ENCODE results near the gene LRRC31.

Gene LRRC31

GRCh38 chr3:169868369-169868768 lies 1.4 kb downstream of the LRRC31 start:
- ATAC-seq: no peak
- TF ChIP-seq ZFP3 (CRISPR knock-in tag; IDR thresholded peaks at IDR 0.05): no peak
- TF ChIP-seq CSDC2 (CRISPR knock-in tag; IDR thresholded peaks at IDR 0.05): no peak
- TF ChIP-seq ZNF70 (CRISPR knock-in tag; IDR thresholded peaks at IDR 0.05): no peak
- no peak for TF ChIP-seq ISL1 (CRISPR knock-in tag; IDR thresholded peaks at IDR 0.05)
- TF ChIP-seq ZFP30 (CRISPR knock-in tag; IDR thresholded peaks at IDR 0.05): no peak
- TF ChIP-seq CSRNP3 (CRISPR knock-in tag; IDR thresholded peaks at IDR 0.05): no peak
- TF ChIP-seq PPARA (CRISPR knock-in tag; IDR thresholded peaks at IDR 0.05; ENCODE audit: borderline replicate concordance): no peak
- TF ChIP-seq TOX (CRISPR knock-in tag; IDR thresholded peaks at IDR 0.05; ENCODE audit: borderline replicate concordance): no peak
- no peak for TF ChIP-seq ZC3H10 (CRISPR knock-in tag; IDR thresholded peaks at IDR 0.05)
- TF ChIP-seq BACH2 (CRISPR knock-in tag; IDR thresholded peaks at IDR 0.05; ENCODE audit: borderline replicate concordance): no peak
- no peak for TF ChIP-seq ZNF8 (CRISPR knock-in tag; IDR thresholded peaks at IDR 0.05)
- no peak for TF ChIP-seq POU6F1 (CRISPR knock-in tag; IDR thresholded peaks at IDR 0.05; ENCODE audit: borderline replicate concordance, low read depth)
- no peak for TF ChIP-seq ARNTL (CRISPR knock-in tag; IDR thresholded peaks at IDR 0.05; ENCODE audit: borderline replicate concordance, low read depth)
- TF ChIP-seq TSHZ2 (CRISPR knock-in tag; IDR thresholded peaks at IDR 0.05): no peak
- TF ChIP-seq TCF4 (CRISPR knock-in tag; IDR thresholded peaks at IDR 0.05; ENCODE audit: borderline replicate concordance): no peak
- TF ChIP-seq RARB (CRISPR knock-in tag; IDR thresholded peaks at IDR 0.05): no peak
- TF ChIP-seq PATZ1 (CRISPR knock-in tag; IDR thresholded peaks at IDR 0.05; ENCODE audit: borderline replicate concordance): no peak
- TF ChIP-seq SNAI2 (CRISPR knock-in tag; IDR thresholded peaks at IDR 0.05): no peak
- no peak for TF ChIP-seq GLIS3 (CRISPR knock-in tag; IDR thresholded peaks at IDR 0.05)
- no peak for TF ChIP-seq OSR1 (CRISPR knock-in tag; IDR thresholded peaks at IDR 0.05)

- no peak for ATAC-seq
- TF ChIP-seq ZNF70 (CRISPR knock-in tag; IDR thresholded peaks at IDR 0.05): no peak
- no peak for TF ChIP-seq GLIS3 (CRISPR knock-in tag; IDR thresholded peaks at IDR 0.05)
- TF ChIP-seq RARB (CRISPR knock-in tag; IDR thresholded peaks at IDR 0.05): no peak
- no peak for TF ChIP-seq ARNTL (CRISPR knock-in tag; IDR thresholded peaks at IDR 0.05; ENCODE audit: borderline replicate concordance, low read depth)
- TF ChIP-seq TCF4 (CRISPR knock-in tag; IDR thresholded peaks at IDR 0.05; ENCODE audit: borderline replicate concordance): no peak
- no peak for TF ChIP-seq ZFP30 (CRISPR knock-in tag; IDR thresholded peaks at IDR 0.05)
- TF ChIP-seq ISL1 (CRISPR knock-in tag; IDR thresholded peaks at IDR 0.05): no peak
- no peak for TF ChIP-seq ESRRG (CRISPR knock-in tag; IDR thresholded peaks at IDR 0.05)
- no peak for TF ChIP-seq CSRNP3 (CRISPR knock-in tag; IDR thresholded peaks at IDR 0.05)
These were observed 2.0 kb downstream of the LRRC31 start for GRCh38 chr3:169867584-169868210.
